GM19324 (cell line): ENCODE measurements around the gene EPHB1.

ENCODE experiments used
- ATAC-seq: cut with Tn5 transposase; IDR thresholded peaks from one replicate; pipeline ENCODE4 v1.9.1; 2021; ENCODE audit warnings: mild to moderate bottlenecking, moderate library complexity; ENCODE audit not compliant: unreplicated experiment, low FRiP score

EPHB1 gene

GRCh38 chr3:135170732-135171131 is 375.7 kb downstream of the EPHB1 start:
- no peak for ATAC-seq

GRCh38 chr3:135172191-135172869 is 377.3 kb downstream of the EPHB1 start:
- ATAC-seq: no peak

- ATAC-seq: no peak
These were observed 380.7 kb downstream of the EPHB1 start for GRCh38 chr3:135175728-135176277.

GRCh38 chr3:135176881-135177280 is 381.8 kb downstream of the EPHB1 start:
- ATAC-seq: no peak

DNA sequence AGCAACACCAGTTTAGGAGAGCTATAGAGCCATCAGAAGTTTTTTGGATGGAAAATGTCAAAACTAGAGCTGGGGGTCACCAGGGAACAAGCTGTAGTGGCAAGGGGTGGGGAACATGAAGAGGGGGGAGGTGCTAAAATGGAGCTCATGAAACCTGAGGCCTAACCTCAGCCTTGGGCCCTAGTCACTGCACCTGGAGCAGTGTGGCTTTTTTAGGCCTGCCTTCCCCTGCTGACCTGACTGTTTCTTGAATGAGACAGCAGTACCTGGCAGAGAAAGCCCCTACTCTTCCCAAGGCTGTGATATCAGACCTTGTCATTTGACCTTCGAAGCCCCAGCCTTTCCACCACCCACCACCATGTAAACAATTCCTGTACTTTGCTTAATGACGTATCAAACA is 383.5 kb downstream of the EPHB1 start:
- no peak for ATAC-seq

GRCh38 chr3:135181408-135181807 is 386.3 kb downstream of the EPHB1 start:
- ATAC-seq: no peak

DNA sequence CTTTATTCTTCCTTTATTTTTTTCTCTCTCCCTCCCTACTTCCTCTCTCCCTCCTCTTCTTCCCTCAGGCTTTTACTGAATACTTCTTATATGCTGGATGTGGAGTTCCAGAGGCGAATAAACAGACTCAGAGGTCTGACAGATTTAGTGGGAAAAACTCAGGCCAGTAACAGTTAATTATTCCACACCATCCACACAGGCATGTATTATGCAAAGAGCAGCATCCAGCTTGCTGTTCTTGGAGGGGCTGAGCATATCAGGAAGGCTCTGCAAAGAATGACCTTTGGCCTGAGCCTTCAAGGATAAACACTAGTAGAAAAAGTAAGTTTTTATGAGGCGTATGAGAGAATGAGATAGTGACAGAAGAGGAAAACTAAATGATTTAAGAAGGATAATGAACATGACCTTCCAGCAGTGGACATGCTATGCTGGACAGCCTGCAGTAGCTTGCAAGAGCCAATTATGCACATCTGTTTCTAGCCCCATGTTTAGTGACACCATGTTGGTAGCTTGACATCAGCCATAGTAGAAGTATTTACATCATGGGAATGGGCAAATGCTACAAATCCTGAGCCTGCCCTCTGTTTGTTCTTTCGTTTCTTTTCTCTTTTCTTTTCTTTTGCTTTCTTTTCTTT is 387.4 kb downstream of the EPHB1 start:
- no peak for ATAC-seq

DNA sequence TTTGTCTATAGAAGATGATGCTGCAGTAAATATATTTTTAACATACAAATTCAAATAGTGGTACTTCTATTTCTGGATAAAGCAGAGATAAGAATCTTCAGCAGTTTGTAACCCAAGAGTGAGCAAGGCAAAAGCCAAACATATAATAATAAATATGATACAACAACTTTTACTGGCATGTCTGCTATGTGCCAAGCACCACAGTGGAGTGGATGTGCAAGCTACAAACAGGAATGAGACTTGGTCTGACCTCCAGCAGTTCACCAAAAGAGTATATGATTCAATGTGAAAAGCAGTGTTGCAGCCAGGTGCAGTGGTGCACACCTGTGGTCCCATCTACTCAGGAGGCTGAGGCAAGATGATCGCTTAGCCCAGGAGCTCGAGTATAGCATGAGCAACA is 395.6 kb downstream of the EPHB1 start:
- ATAC-seq: no peak

DNA sequence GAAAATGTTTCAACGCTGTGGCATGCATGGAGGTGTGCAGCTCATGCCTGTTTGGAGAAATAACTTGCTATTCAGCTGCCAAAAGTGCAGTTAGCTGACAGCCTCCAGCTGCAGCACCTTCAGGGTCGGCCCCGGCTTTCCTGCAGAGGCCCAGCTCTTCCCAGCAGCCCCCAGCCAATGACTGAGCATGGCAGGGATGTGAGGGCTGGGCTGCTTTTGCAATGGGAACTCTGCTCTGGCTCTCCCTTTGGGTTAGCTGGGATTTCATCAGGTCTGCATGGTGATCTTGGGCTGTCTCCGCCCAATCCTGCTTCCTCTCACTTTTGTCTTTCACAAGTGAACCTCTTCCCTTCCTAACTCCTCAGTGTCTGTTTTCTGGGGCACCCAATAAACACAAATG is 396.6 kb downstream of the EPHB1 start:
- no peak for ATAC-seq

- no peak for ATAC-seq
These were observed 397.9 kb downstream of the EPHB1 start for GRCh38 chr3:135192929-135193328.

DNA sequence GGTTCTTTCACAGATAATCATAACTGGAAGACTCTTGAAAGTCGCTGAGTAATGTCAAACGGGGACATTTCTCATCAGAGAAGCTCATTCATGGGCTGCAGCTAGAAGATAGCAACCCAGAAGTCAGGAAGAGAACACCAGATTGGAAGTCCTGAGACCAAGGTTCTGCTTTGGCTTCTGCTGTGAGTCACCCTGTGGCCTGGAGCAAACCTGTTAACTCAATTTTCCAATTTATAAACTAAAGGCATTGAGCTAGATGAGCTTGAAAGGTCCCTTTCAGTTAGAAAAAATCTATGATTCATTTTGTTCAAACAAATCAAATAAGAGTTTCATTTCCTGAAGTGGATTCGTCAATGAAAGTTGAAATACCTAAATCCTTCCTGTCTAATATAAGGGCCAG is 402.2 kb downstream of the EPHB1 start:
- no peak for ATAC-seq

- ATAC-seq: no peak
These were observed 402.8 kb downstream of the EPHB1 start for GRCh38 chr3:135197856-135198255.

DNA sequence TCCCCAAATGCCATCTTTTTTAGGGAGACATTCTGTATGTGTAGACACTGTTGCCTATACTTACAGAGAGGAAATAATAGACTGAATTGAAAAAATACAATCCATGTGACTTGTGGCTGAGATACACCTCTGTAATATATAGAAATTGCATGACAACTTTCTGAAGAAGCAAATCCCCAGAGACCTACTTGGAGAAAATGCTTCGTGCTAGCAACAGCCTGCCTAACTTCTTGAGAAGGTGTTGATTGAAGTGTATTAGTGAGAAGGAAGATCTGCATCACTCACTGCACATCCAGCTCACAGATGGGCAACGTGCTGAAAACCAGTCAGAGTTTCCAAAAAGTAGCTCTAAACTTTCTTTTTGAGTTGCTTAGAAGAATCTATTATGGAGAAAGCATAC is 404.1 kb downstream of the EPHB1 start:
- ATAC-seq: peak; percentile 43

DNA sequence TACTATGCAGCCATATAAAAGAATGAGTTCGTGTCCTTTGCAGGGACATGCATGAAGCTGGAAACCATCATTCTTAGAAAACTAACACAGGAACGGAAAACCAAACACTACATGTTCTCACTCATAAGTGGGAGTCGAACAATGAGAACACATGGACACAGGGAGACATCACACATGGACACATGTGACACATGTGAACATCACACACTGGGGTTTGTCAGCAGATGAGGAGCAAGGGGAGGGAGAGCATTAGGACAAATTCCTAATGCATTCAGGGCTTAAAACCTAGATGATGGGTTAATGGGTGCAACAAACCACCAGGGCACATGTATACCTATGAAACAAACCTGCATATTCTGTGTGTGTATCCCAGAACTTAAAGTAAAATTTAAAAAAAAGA is 408.0 kb downstream of the EPHB1 start:
- no peak for ATAC-seq

DNA sequence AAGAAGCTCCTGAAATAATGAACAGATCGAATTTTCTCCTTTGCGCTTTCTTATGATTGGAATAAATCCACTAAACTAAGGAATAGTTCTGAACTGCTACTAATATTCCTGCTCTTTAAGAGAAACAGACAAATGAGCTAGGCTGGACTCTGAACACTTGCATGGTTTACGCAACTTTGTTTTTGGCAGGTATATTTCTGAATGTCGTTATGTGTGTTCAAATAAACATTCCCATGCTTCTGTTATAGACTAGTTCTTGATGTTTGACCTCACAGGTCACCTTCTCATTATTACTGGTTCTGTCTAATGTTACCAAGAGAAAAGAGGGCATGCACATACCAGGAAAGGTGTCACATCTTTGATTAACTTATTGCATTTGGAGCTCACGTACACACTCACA is 418.2 kb downstream of the EPHB1 start:
- no peak for ATAC-seq

- no peak for ATAC-seq
These were observed 418.8 kb downstream of the EPHB1 start for GRCh38 chr3:135213822-135214221.

DNA sequence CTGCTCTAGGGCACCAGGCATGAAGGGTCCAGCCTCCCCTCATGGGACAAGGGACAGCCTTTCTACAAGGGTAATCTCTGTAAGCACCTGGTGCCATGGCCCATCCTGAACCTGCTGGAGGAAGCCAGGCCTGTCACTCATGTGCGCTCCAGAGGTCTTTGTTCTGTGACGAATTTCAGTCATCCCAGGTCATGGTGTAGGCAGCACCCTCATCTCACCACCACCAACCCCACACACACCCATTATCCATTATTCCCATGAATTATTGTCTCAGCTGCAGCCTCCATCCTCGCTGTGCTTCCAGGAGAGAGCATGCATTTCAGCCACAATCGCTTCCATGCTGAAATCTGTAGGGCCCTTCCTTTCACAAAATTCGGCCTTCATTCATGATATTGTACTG is 419.3 kb downstream of the EPHB1 start:
- ATAC-seq: no peak

DNA sequence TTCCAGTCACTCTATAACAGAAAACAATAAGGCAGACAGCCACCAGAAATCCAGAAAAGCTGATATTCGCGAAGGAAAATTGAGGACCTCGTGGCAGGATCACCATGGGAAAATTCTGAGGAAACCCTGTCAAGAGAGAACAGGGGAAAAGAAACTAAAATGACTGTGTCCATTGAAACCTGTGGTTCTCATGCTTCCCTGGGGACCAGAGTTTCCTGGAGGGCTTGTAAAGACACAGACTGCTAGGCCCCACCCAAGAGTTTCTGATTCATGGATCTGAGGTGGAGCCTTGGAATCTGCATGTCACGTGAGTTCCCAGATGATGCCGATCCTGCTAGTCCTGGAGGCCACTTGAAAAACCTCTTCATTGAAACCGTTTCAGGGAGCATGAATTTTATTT is 420.5 kb downstream of the EPHB1 start:
- no peak for ATAC-seq

GRCh38 chr3:135216659-135217058 is 421.6 kb downstream of the EPHB1 start:
- no peak for ATAC-seq

DNA sequence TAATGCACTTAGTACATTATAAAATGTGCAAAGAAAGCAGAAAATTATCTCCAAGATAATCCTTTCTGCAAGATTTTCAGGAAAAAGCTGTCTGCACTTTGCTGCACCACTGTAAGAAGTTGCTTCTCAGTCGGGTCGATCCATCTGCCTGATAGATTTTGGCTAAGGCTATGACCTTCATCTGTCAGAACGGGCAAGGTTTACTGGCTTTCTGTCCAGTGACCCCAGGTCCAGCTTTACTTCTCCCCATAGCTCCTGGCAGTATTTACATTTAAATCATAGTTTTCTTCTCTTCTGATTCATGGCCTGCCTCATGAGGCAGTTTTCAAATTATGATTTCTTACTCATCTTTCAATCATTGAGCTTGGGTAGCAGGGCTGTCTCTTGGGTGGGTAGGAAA is 422.7 kb downstream of the EPHB1 start:
- no peak for ATAC-seq

GRCh38 chr3:135218304-135218703 is 423.2 kb downstream of the EPHB1 start:
- ATAC-seq: peak; percentile 52

DNA sequence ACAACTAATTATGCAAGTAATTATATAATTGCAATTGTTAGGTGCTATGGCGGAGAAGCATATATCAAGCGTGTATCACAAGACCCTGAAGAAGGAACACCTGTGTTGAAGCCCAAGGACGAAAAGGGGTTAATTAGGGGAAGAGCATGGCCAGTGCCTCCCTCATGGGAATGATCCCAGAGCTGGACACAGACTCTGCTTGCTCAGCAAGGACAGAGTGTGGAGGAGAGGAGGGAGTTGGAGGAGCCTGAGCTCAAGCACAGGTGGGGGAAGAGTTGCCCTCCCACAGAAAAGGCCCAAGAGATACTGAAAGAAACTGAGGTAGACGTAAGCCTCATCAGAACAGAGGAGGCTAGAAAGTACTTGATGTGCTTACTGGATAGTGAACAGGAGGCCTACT is 423.7 kb downstream of the EPHB1 start:
- ATAC-seq: no peak
